ENCODE measurements around the gene ADAMTS17. TPM values are rescaled to one million over a fixed set of nuclear protein-coding genes. Genes with fewer than 3 reads are reported as not detected.

Gene ADAMTS17
- total RNA-seq, 1 donor from 2014 or later: 2.3 TPM

GRCh38 chr15:100204771-100205170 lies 137.0 kb downstream of the ADAMTS17 start:
- Histone ChIP-seq H3K36me3 (ENCODE audit: control insufficient read depth, insufficient read depth, low read length) (no peaks in the 10 kb centered on the region), H3K27me3 (ENCODE audit: control insufficient read depth, insufficient read depth, low read length) (no peaks in the 10 kb centered on the region), H3K4me3 (ENCODE audit: low read depth, low read length) (no peak overlapping the region)
- no peak for DNase-seq (ENCODE audit: low read depth)
- TF ChIP-seq CTCF (IDR thresholded peaks at IDR 0.05; ENCODE audit: insufficient read depth, low read length, poor library complexity, severe bottlenecking): no peak

GRCh38 chr15:100204211-100204610 lies 137.6 kb downstream of the ADAMTS17 start:
- TF ChIP-seq CTCF (IDR thresholded peaks at IDR 0.05; ENCODE audit: insufficient read depth, low read length, poor library complexity, severe bottlenecking): no peak
- no peak for DNase-seq (ENCODE audit: low read depth)
- H3K4me3 ChIP-seq (ENCODE audit: low read depth, low read length): no peak overlapping the region
- H3K27me3 ChIP-seq (ENCODE audit: control insufficient read depth, insufficient read depth, low read length): no peaks in the 10 kb centered on the region
- no peaks in the 10 kb centered on the region for H3K36me3 ChIP-seq (ENCODE audit: control insufficient read depth, insufficient read depth, low read length)

GRCh38 chr15:100202309-100202960 lies 139.3 kb downstream of the ADAMTS17 start:
- no peak for DNase-seq (ENCODE audit: low read depth)
- H3K36me3 ChIP-seq (ENCODE audit: control insufficient read depth, insufficient read depth, low read length): no peaks in the 10 kb centered on the region

GRCh38 chr15:100201376-100202280 lies 140.1 kb downstream of the ADAMTS17 start:
- Histone ChIP-seq H3K36me3 (ENCODE audit: control insufficient read depth, insufficient read depth, low read length) (no peaks in the 10 kb centered on the region), H3K4me3 (ENCODE audit: low read depth, low read length) (no peak overlapping the region), H3K27me3 (ENCODE audit: control insufficient read depth, insufficient read depth, low read length) (no peaks in the 10 kb centered on the region)
- TF ChIP-seq CTCF (IDR thresholded peaks at IDR 0.05; ENCODE audit: insufficient read depth, low read length, poor library complexity, severe bottlenecking): no peak
- no peak for DNase-seq (ENCODE audit: low read depth)

More at GRCh38 chr15:100202309-100202960, 139.3 kb downstream of the ADAMTS17 start:
- no peak overlapping the region for H3K4me3 ChIP-seq (ENCODE audit: low read depth, low read length)
- no peaks in the 10 kb centered on the region for H3K27me3 ChIP-seq (ENCODE audit: control insufficient read depth, insufficient read depth, low read length)
- TF ChIP-seq CTCF (IDR thresholded peaks at IDR 0.05; ENCODE audit: insufficient read depth, low read length, poor library complexity, severe bottlenecking): no peak

- Histone ChIP-seq H3K27me3 (ENCODE audit: control insufficient read depth, insufficient read depth, low read length) (no peaks in the 10 kb centered on the region), H3K36me3 (ENCODE audit: control insufficient read depth, insufficient read depth, low read length) (no peaks in the 10 kb centered on the region), H3K4me3 (ENCODE audit: low read depth, low read length) (no peak overlapping the region)
- no peak for TF ChIP-seq CTCF (IDR thresholded peaks at IDR 0.05; ENCODE audit: insufficient read depth, low read length, poor library complexity, severe bottlenecking)
- DNase-seq (ENCODE audit: low read depth): no peak
These were observed 141.4 kb downstream of the ADAMTS17 start for GRCh38 chr15:100200287-100200880.
